Fibroblast of skin of abdomen (primary cell): Measurements from ENCODE around the gene MIGA2.
"Not testable (repeated sequence)": the region's sequence is repeated elsewhere in the genome, so short reads cannot be mapped to it uniquely, and the experiment has no call there.

Experiments used
- DNase-seq: peaks from one replicate; pipeline ENCODE4 v3.0.0-alpha.2; 2013

Gene MIGA2

GRCh38 chr9:129102791-129103594 is 66.6 kb downstream of the MIGA2 start:
- peak; percentile 53 for DNase-seq

GRCh38 chr9:129103595-129103965 is 67.2 kb downstream of the MIGA2 start:
- DNase-seq: no peak

GRCh38 chr9:129104051-129104450 is 67.6 kb downstream of the MIGA2 start:
- DNase-seq: no peak

- DNase-seq: no peak
These were observed 69.7 kb downstream of the MIGA2 start for GRCh38 chr9:129105857-129106694.

GRCh38 chr9:129107651-129108050 is 71.2 kb downstream of the MIGA2 start:
- DNase-seq: no peak

GRCh38 chr9:129108083-129108804 is 71.8 kb downstream of the MIGA2 start:
- no peak for DNase-seq

- no peak for DNase-seq
These were observed 72.5 kb downstream of the MIGA2 start for GRCh38 chr9:129108805-129109536.

GRCh38 chr9:129109537-129109903 is 73.1 kb downstream of the MIGA2 start:
- DNase-seq: no peak

GRCh38 chr9:129109952-129110739 is 73.7 kb downstream of the MIGA2 start:
- DNase-seq: no peak

- DNase-seq: peak; percentile 92
These were observed 74.5 kb downstream of the MIGA2 start, which contains the start of the genes CRAT and PTPA for GRCh38 chr9:129110740-129111527. CRAT (minus strand) TSS chr9:129110793; CDS start chr9:129110509, 284 bp downstream. PTPA (plus strand) TSS chr9:129111415; CDS start chr9:129111601, 186 bp downstream.

GRCh38 chr9:129111528-129112151 is 75.2 kb downstream of the MIGA2 start:
- peak; percentile 50 for DNase-seq

- DNase-seq: not testable (repeated sequence)
These were observed 76.1 kb downstream of the MIGA2 start for GRCh38 chr9:129112526-129112925.

- no peak for DNase-seq
These were observed 77.3 kb downstream of the MIGA2 start for GRCh38 chr9:129113645-129114304.

- no peak for DNase-seq
These were observed 82.4 kb downstream of the MIGA2 start for GRCh38 chr9:129118799-129119198.

GRCh38 chr9:129121483-129121882 is 85.1 kb downstream of the MIGA2 start:
- no peak for DNase-seq
